Suprapubic skin (tissue), 4 donors: ENCODE results near the gene MPDU1.
A peak's percentile ranks its signal among the peaks of the same experiment; 100 is the strongest.

Experiments used
- EP300 ChIP-seq: sonication (generic); formaldehyde crosslinking; IDR thresholded peaks from one replicate; pipeline ENCODE4 v1.6.1; 2017; ENCODE audit warnings: antibody characterized with exemption
- POLR2AphosphoS5 ChIP-seq, 3 donors: sonication (generic); formaldehyde crosslinking; IDR thresholded peaks; one replicate each; pipeline ENCODE4 v1.6.1; 2017; ENCODE audit warnings: antibody characterized with exemption in 3 of 3
- TF ChIP-seq, protein P1 (sequence below), 2 donors: fragments of 200-600 bp in 1 of 2; fragments of 450-650 bp in 1 of 2; sonication (generic) in 1 of 2; IDR thresholded peaks; one replicate each; pipeline ENCODE4 v1.5.1; 2016 to 2019; ENCODE audit warnings: antibody characterized with exemption in 2 of 2, mild to moderate bottlenecking in 1 of 2, moderate library complexity in 1 of 2

DNA sequence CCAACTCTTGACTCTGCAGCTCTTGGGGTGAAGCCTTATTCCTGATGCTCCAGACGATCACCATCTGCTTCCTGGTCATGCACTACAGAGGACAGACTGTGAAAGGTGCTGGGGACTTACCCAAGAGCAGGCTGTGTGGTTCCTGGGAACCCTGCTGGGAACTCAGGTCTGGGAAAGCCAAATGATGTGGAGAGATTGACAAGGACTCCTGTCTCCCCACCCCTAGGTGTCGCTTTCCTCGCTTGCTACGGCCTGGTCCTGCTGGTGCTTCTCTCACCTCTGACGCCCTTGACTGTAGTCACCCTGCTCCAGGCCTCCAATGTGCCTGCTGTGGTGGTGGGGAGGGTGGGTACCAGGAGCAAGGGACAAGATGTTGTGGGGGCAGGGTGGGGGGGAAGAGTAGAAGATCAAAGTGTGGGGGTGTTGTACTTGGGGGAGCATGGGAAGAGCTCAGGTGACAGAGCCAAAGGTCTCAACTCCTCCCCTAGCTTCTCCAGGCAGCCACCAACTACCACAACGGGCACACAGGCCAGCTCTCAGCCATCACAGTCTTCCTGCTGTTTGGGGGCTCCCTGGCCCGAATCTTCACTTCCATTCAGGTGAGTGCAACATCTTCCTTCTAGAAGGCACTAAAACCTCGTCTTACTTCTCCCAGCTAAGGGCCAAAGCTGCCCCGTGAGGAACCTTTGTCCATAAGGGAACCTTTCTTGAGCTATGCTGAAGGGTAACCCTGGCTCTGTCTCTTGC, 3.2 kb downstream of the MPDU1 start:
- no peak for TF ChIP-seq EP300
- TF ChIP-seq, protein P1, sequence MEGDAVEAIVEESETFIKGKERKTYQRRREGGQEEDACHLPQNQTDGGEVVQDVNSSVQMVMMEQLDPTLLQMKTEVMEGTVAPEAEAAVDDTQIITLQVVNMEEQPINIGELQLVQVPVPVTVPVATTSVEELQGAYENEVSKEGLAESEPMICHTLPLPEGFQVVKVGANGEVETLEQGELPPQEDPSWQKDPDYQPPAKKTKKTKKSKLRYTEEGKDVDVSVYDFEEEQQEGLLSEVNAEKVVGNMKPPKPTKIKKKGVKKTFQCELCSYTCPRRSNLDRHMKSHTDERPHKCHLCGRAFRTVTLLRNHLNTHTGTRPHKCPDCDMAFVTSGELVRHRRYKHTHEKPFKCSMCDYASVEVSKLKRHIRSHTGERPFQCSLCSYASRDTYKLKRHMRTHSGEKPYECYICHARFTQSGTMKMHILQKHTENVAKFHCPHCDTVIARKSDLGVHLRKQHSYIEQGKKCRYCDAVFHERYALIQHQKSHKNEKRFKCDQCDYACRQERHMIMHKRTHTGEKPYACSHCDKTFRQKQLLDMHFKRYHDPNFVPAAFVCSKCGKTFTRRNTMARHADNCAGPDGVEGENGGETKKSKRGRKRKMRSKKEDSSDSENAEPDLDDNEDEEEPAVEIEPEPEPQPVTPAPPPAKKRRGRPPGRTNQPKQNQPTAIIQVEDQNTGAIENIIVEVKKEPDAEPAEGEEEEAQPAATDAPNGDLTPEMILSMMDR (IDR thresholded peaks at IDR 0.05), result peak; percentile 9 to 54
- no peak for TF ChIP-seq POLR2AphosphoS5 (IDR thresholded peaks at IDR 0.05)
